NOMO-1 treated with DMSO at 0.1 percent for 48 hours (cell line): Measurements from ENCODE around the gene TSPYL2.

Source experiments
- DNase-seq: peaks from one replicate; lab custom pipeline; 2025; ENCODE audit not compliant: unreplicated experiment; lab: John Stamatoyannopoulos, UW

TSPYL2 gene

DNA sequence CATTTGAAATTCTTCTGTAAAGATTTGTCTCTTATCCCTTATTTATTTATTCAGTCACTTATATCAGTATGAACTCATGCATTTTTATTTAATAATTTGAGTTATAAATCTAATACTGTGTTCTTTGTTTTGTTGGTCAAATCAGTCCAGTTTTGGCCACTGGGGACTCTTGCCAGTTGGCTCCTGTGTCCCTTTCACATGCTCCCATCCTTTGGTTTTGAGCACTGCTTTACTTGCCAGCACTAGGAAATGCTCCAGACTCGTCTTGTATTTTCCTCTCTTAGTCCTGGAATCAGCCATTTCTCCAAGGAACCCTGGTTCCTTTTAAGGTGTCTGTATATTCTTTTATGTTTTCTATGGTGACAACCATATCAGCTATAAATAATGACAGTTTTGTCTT lies 39.8 kb downstream of the TSPYL2 start:
- no peak for DNase-seq

DNA sequence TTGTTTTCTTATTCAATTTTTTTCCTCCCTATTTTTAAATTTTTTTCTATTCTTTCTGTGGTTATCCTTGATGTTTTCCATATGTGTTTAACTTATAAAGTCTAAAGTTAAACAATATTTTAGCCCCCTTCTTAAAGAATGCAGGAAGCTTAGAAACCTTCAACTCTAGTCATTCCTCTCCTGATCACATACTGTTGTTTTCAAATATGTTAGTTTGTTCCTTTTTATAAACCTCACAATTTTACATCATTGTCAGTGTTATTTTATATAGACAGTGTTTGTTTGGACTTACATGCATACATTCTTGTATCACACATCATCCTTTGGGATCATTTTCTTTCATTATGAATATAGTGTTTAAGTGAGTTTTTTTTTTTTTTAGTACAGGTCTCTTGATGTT lies 43.3 kb downstream of the TSPYL2 start:
- DNase-seq, result no peak

DNA sequence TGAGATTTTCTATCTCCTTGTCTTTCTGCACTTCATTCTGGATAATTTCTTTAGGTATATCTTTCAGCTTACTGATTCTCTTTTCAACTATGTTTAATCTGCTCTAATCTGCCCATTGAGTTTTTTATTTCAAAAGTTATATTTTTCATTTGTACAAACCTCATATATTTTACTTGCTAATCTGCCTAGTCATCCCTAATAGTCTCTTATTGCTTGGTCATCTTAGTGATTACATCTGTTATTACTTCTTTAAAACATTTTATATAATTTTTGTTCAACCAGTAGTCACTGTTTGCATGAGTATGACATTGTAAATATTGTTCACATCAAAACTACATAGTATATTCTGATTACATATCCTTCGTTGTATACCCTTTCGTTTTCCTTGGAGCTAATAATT lies 44.2 kb downstream of the TSPYL2 start:
- no peak for DNase-seq

DNA sequence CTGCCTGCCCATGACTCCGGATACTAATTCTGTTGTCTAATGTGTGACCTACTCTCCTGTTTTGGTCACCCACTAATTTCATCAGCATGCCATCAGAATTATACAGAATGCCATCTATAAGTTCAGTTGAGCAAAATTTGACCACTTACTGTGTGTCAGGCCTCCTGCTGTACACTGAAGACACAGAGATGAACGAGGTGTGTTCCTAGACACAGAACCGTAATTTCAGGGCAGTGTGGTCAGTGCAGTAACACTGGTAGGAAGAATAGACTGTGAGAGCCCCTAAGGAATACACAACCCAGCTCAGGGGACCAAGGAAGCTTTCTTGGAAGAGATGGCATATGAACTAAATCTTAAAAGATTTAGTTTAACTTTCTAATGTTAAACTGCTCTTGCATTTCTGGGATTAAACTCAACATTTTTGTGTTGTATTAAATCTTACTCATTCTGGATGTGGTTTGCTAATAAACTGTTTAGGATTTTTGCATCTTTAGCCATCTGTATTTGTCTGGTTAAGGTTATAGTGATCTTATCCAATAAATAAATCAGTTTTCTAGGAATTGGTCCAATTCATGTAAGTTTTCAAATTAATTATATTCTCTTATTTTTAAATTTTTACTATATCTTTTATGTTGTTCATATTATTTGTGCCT lies 46.1 kb downstream of the TSPYL2 start:
- no peak for DNase-seq

GRCh38 chrX:53133400-53133799 lies 51.2 kb downstream of the TSPYL2 start:
- no peak for DNase-seq

- DNase-seq, result no peak
Observed at GRCh38 chrX:53135581-53135980, 53.4 kb downstream of the TSPYL2 start.
